PC-3 (cell line): ENCODE measurements around the gene NR4A3. TPM values are rescaled to one million over a fixed set of nuclear protein-coding genes. Genes with fewer than 3 reads are reported as not detected.

ENCODE experiments used
- ATAC-seq: fragments of 200-7000 bp; cut with Tn5 transposase; 2 replicates; pipeline ENCODE4 v1.9.1; 2020; ENCODE audit warnings: mild to moderate bottlenecking, moderate library complexity
- BruUV-seq: library from RNA; stranded (reverse); fragments of 400-500 nt; replicated peaks from 2 replicates; lab custom pipeline; 2021; lab: Mats Ljungman, UMichigan
- CTCF ChIA-PET: fragments of 300-600 bp; sonication (Branson Sonifier 250); formaldehyde crosslinking; loops from one replicate; lab custom pipeline; 2022; ENCODE audit warnings: antibody characterized with exemption; lab: Charles Lee
- POLR2A ChIA-PET: fragments of 300-600 bp; sonication (Branson Sonifier 250); formaldehyde crosslinking; loops from one replicate; lab custom pipeline; 2022; ENCODE audit warnings: antibody characterized with exemption; ENCODE audit not compliant: unreplicated experiment; lab: Charles Lee
- DNase-seq: peaks from one replicate; pipeline ENCODE4 v3.0.0-alpha.2; 2015
- H2AFZ ChIP-seq: fragments of 300-600 bp; sonication (generic); 2 replicates; pipeline ENCODE4 v1.6.0; 2016; ENCODE audit warnings: antibody characterized with exemption, low read length
- H3F3A ChIP-seq: fragments of 300-600 bp; sonication (generic); one replicate; pipeline ENCODE4 v1.6.0; 2017; ENCODE audit warnings: antibody characterized with exemption, low read length, control low read depth, mild to moderate bottlenecking; ENCODE audit not compliant: unreplicated experiment
- H3K27ac ChIP-seq: fragments of 300-600 bp; sonication (generic); 2 replicates; pipeline ENCODE4 v1.5.1; 2016; ENCODE audit warnings: mild to moderate bottlenecking, low read length
- H3K27me3 ChIP-seq: fragments of 300-600 bp; sonication (generic); 2 replicates; pipeline ENCODE4 v1.6.1; 2016; ENCODE audit warnings: low read length, mixed read lengths
- H3K36me3 ChIP-seq: fragments of 300-600 bp; sonication (generic); 2 replicates; pipeline ENCODE4 v1.6.1; 2016; ENCODE audit warnings: low read depth, mixed run types, low read length, mixed read lengths
- H3K4me1 ChIP-seq: fragments of 300-600 bp; sonication (generic); 2 replicates; pipeline ENCODE4 v1.5.1; 2016; ENCODE audit warnings: low read length; ENCODE audit not compliant: insufficient read depth
- H3K4me2 ChIP-seq: fragments of 300-600 bp; sonication (generic); 2 replicates; pipeline ENCODE4 v1.6.0; 2016; ENCODE audit warnings: low read length
- H3K4me3 ChIP-seq: fragments of 300-600 bp; sonication (generic); 2 replicates; pipeline ENCODE4 v1.5.1; 2016; ENCODE audit warnings: mild to moderate bottlenecking, low read length, mixed read lengths
- H3K79me2 ChIP-seq: fragments of 300-600 bp; sonication (generic); 2 replicates; pipeline ENCODE4 v1.6.1; 2017; ENCODE audit warnings: low read length, mixed read lengths
- H3K9ac ChIP-seq: fragments of 300-600 bp; sonication (generic); 2 replicates; pipeline ENCODE4 v1.6.0; 2016; ENCODE audit warnings: mild to moderate bottlenecking, low read length
- H3K9me2 ChIP-seq: fragments of 300-600 bp; sonication (generic); replicated peaks from 2 replicates; pipeline ENCODE4 v1.6.1; 2016; ENCODE audit warnings: mixed run types, low read length, mixed read lengths
- H3K9me3 ChIP-seq: fragments of 300-600 bp; sonication (generic); 2 replicates; pipeline ENCODE4 v1.6.1; 2016; ENCODE audit warnings: low read length, mixed read lengths
- H4K20me1 ChIP-seq: fragments of 300-600 bp; sonication (generic); 2 replicates; pipeline ENCODE4 v1.6.1; 2016; ENCODE audit warnings: low read length, mixed read lengths
- EZH2 ChIP-seq: fragments of 300-600 bp; sonication (generic); IDR thresholded peaks from one replicate; pipeline ENCODE4 v1.6.1; 2017; ENCODE audit warnings: antibody characterized with exemption, mild to moderate bottlenecking, low read length; ENCODE audit not compliant: unreplicated experiment
- EZH2phosphoT487 ChIP-seq: fragments of 300-600 bp; sonication (generic); IDR thresholded peaks from 2 replicates; pipeline ENCODE4 v1.6.1; 2018; ENCODE audit warnings: mild to moderate bottlenecking, antibody characterized with exemption, low read length, borderline replicate concordance
- intact Hi-C: fragments of 100-400 bp; cut with micrococcal nuclease; formaldehyde crosslinking; loops from 2 replicates; pipeline ENCODE4 v1.9.0; 2023
- total RNA-seq: library from RNA; depleted of rRNA; stranded (reverse); fragments of >200 nt; gene quantifications from 2 replicates; pipeline ENCODE4 v1.2.3, GENCODE V29; 2014
- TF ChIP-seq, protein P1 (sequence below): fragments of 300-600 bp; sonication (generic); conservative IDR thresholded peaks from 2 replicates; pipeline ENCODE4 v1.5.1; 2017; ENCODE audit warnings: antibody characterized with exemption, low read depth, mild to moderate bottlenecking, low read length

The NR4A3 gene
- total RNA-seq, 1 experiment from 2014 or later: 0.77 TPM

DNA sequence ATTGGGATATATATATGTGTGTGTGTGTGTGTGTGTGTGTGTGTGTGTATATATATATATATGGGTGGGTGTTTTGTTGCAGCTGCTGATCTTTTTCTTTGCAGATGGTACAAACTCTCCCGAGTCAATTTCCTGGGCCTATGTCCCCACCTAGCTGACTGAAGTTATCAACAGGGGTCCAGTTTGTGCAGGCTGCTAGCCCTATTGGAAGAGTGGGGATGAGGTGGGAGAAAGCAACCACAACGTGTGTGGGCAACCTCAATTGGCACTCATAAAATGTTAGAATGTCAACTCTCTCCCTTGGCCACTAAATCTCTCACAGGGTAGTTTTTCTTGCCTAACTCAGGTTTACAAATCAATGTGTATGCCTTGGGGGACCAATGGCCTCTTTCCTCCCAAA, 5.6 kb downstream of the NR4A3 start:
- H3K79me2 ChIP-seq: no peaks in the 10 kb centered on the region
- no peak for ATAC-seq
- H3K27me3 ChIP-seq: no peaks in the 10 kb centered on the region
- H3K27ac ChIP-seq: no peak overlapping the region
- H3K9me3 ChIP-seq: no peaks in the 10 kb centered on the region
- no peaks in the 10 kb centered on the region for H3K9me2 ChIP-seq
- ChIA-PET CTCF (no interaction called here), POLR2A (no interaction called here)
- no peak overlapping the region for H3K4me3 ChIP-seq
- no TSS peak for BruUV-seq
- no peak overlapping the region for H2AFZ ChIP-seq
- no peak for TF ChIP-seq EZH2
- TF ChIP-seq, protein P1, sequence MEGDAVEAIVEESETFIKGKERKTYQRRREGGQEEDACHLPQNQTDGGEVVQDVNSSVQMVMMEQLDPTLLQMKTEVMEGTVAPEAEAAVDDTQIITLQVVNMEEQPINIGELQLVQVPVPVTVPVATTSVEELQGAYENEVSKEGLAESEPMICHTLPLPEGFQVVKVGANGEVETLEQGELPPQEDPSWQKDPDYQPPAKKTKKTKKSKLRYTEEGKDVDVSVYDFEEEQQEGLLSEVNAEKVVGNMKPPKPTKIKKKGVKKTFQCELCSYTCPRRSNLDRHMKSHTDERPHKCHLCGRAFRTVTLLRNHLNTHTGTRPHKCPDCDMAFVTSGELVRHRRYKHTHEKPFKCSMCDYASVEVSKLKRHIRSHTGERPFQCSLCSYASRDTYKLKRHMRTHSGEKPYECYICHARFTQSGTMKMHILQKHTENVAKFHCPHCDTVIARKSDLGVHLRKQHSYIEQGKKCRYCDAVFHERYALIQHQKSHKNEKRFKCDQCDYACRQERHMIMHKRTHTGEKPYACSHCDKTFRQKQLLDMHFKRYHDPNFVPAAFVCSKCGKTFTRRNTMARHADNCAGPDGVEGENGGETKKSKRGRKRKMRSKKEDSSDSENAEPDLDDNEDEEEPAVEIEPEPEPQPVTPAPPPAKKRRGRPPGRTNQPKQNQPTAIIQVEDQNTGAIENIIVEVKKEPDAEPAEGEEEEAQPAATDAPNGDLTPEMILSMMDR: no peak
- no peak for TF ChIP-seq EZH2phosphoT487
- no peak overlapping the region for H3K9ac ChIP-seq
- H3F3A ChIP-seq: no peaks in the 10 kb centered on the region
- H3K4me1 ChIP-seq: peaks cover 4% of the 10 kb centered on the region; the same call in 1 of the 2 replicates
- H4K20me1 ChIP-seq: no peaks in the 10 kb centered on the region
- intact Hi-C loops: no loop called here
- no peaks in the 10 kb centered on the region for H3K36me3 ChIP-seq
- DNase-seq: no peak
- H3K4me2 ChIP-seq: no peak overlapping the region

DNA sequence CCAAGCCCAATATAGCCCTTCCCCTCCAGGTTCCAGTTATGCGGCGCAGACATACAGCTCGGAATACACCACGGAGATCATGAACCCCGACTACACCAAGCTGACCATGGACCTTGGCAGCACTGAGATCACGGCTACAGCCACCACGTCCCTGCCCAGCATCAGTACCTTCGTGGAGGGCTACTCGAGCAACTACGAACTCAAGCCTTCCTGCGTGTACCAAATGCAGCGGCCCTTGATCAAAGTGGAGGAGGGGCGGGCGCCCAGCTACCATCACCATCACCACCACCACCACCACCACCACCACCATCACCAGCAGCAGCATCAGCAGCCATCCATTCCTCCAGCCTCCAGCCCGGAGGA, 6.3 kb downstream of the NR4A3 start:
- H3K9me3 ChIP-seq: no peaks in the 10 kb centered on the region
- intact Hi-C loops: no loop called here

More for the DNA sequence above, 6.3 kb downstream of the NR4A3 start:
- Histone ChIP-seq H3K27ac (no peak overlapping the region), H3K4me2 (no peak overlapping the region), H3K9me2 (no peaks in the 10 kb centered on the region), H3F3A (no peaks in the 10 kb centered on the region), H3K9ac (no peak overlapping the region), H3K4me1 (peaks cover 4% of the 10 kb centered on the region; the same call in 1 of the 2 replicates), H2AFZ (no peak overlapping the region), H3K27me3 (no peaks in the 10 kb centered on the region), H3K36me3 (no peaks in the 10 kb centered on the region), H4K20me1 (no peaks in the 10 kb centered on the region), H3K79me2 (no peaks in the 10 kb centered on the region), H3K4me3 (no peak overlapping the region)
- no peak for DNase-seq
- BruUV-seq: no TSS peak
- CTCF ChIA-PET: no interaction called here
- TF ChIP-seq, protein P1: no peak
- TF ChIP-seq EZH2 (no peak), EZH2phosphoT487 (no peak)
- ATAC-seq: no peak
- POLR2A ChIA-PET: no interaction called here
